Epithelial cell of proximal tubule (primary cell): Measurements from ENCODE around the gene ADAMTSL3. TPM values are rescaled to one million over a fixed set of nuclear protein-coding genes. Genes with fewer than 3 reads are reported as not detected.

Experiments
- DNase-seq: peaks from one replicate; pipeline ENCODE4 v3.0.0-alpha.2; 2011; ENCODE audit warnings: low read depth
- H3K4me3 ChIP-seq: 2 replicates; pipeline ENCODE4 v1.5.1; 2011; ENCODE audit warnings: low read depth, mild to moderate bottlenecking, low read length
- total RNA-seq: library from RNA; depleted of rRNA; stranded (reverse); fragments of >200 nt; gene quantifications from 2 replicates; pipeline ENCODE4 v1.2.3, GENCODE V29; 2015
- TF ChIP-seq, protein P1 (sequence below): conservative IDR thresholded peaks from 2 replicates; pipeline ENCODE4 v1.5.1; 2012; ENCODE audit warnings: low read depth, mild to moderate bottlenecking, low read length

The ADAMTSL3 gene
- total RNA-seq, 1 donor from 2014 or later = 0.58 TPM

DNA sequence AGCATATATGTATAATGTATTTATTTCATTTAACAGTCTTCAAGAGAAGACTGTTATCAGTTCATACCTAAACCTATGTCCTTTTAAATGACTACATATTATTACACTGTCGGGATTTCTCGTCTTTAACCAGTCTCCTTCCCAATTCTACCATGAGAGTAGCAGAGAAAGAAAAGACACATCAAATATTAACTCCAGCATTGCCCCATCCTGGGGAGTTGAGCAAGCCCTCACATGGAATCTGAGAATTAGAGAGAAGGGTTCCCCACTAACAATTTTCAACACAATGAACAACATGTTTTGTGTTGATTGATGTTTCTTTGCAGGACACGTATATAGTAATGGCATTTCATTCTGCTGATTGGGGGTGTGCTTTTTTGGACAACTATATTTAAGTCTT, 257.4 kb downstream of the ADAMTSL3 start:
- no peak for DNase-seq
- no peak overlapping the region for H3K4me3 ChIP-seq
- TF ChIP-seq, protein P1, sequence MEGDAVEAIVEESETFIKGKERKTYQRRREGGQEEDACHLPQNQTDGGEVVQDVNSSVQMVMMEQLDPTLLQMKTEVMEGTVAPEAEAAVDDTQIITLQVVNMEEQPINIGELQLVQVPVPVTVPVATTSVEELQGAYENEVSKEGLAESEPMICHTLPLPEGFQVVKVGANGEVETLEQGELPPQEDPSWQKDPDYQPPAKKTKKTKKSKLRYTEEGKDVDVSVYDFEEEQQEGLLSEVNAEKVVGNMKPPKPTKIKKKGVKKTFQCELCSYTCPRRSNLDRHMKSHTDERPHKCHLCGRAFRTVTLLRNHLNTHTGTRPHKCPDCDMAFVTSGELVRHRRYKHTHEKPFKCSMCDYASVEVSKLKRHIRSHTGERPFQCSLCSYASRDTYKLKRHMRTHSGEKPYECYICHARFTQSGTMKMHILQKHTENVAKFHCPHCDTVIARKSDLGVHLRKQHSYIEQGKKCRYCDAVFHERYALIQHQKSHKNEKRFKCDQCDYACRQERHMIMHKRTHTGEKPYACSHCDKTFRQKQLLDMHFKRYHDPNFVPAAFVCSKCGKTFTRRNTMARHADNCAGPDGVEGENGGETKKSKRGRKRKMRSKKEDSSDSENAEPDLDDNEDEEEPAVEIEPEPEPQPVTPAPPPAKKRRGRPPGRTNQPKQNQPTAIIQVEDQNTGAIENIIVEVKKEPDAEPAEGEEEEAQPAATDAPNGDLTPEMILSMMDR = no peak

DNA sequence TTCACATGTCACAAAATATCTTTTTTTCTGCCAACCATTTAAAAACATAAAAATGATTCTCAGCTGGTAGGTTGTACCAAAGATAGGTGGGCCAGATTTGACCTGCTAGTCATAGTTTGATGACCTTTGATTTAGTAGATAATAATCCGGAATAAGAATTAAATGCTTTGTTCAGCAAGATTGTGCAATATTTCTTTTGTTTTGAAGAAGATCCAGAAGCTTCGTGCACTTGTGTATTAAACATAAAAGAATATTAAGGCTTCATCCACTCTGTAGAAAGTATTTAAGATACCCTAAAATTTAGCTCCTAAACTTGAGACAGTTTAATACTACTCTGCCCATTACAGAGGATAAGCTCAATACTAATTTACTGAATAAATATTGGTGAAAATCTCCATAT, 258.4 kb downstream of the ADAMTSL3 start:
- no peak for DNase-seq
- H3K4me3 ChIP-seq = no peak overlapping the region
- TF ChIP-seq, protein P1 = no peak

DNA sequence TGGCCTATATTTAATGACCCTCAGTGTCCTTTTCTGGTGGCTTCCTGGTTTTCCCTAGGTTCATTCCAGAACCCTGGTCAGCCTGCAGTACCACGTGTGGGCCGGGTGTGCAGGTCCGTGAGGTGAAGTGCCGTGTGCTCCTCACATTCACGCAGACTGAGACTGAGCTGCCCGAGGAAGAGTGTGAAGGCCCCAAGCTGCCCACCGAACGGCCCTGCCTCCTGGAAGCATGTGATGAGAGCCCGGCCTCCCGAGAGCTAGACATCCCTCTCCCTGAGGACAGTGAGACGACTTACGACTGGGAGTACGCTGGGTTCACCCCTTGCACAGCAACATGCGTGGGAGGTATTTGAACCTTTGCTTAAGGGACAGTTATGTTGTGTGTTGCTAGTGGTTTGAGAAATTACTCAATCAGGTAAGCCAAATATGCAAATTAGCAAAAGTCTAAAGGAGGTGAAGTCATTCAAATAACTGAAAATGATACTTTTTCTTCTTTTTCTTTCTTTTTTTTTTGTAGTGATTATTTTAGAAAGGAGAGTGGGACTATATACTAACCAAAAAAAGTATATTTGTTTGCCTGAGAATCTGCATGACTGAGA, 259.2 kb downstream of the ADAMTSL3 start:
- TF ChIP-seq, protein P1 = no peak
- no peak overlapping the region for H3K4me3 ChIP-seq
- DNase-seq = no peak

DNA sequence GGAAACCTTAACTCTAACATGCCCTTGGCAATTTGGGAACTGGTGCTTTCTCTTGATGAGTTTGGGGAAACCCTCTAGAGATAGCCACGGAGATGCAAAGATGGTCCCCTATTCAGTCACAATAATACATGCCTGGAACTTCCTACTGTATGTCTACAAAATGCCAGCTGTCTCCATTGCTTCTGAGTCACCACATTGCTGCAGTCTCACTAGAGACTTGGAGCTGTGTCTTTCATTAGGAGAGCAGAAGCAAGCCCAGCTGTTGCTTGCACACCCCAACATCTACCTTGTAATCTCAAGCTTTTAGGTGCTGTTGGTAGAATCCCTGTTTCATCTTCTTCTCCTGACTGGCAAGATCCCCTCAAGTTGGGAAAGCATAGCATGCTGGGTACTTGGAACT, 261.0 kb downstream of the ADAMTSL3 start:
- no peak for DNase-seq
- TF ChIP-seq, protein P1 = no peak
- H3K4me3 ChIP-seq = no peak overlapping the region

DNA sequence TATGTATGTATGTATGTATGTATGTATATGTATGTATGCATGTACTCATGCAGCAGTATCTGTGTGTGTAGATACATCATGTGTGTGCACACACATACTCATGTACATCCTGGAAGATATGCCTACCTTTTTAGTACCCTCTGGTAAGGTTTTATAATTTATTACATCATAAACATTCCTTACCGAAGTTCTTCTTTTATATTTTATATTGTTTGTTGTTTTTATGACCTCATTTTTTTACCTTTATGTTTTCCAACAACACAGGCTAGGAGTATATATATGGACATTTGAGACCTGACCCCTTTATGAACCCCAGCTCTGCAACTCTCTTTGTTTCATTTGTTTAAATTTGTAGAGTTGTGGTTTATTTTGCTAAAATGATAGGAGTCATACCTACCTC, 263.5 kb downstream of the ADAMTSL3 start:
- H3K4me3 ChIP-seq = no peak overlapping the region
- TF ChIP-seq, protein P1 = no peak
- DNase-seq = no peak

DNA sequence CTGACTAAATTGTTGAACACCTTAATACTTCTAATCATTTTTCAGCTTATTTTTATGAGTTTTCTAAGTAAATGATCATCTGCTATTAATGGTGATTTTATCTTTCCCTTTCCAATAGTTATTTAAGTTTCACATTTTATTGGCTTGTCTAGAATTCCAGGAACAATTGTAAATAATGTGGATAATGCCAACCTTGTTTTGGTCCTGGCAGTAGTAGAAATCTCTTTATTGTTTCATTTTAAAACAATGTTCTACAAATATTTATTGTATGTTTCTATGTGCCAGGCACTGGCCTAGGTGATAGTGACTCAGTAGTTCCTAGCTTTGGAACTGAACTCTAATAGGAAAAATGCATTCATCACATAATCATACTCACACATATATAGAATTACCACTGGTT, 264.1 kb downstream of the ADAMTSL3 start:
- no peak overlapping the region for H3K4me3 ChIP-seq
- no peak for DNase-seq
- TF ChIP-seq, protein P1 = no peak

DNA sequence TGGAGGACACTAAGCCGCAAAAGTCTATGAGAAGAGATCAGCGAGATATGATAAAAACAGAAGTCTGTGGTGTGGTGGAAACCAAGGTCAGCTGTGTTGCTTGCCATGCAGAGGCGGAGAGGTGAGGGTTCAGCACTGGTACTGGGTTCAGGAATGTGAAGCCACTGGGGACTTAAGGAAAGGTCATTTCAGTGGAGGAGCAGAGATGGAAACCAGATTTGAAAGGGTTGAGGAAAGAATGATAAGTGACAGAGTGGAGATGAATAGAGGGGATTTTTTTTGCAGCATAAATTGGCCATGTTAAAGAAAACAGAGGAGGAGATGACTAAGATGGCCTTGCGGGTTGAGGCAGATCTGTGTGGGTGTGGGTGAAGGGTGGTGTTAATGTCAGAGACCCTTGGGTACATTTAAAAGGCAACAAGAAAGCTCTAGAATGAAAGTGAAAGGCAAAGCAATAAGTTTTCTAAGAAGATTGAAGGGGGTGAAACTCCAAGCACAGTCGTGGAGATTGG, 265.5 kb downstream of the ADAMTSL3 start:
- TF ChIP-seq, protein P1 = no peak
- H3K4me3 ChIP-seq = no peak overlapping the region
- DNase-seq = no peak
